Coronary artery (tissue), 2 donors: ENCODE results near the gene C19orf85.
"Not testable (repeated sequence)": the region's sequence is repeated elsewhere in the genome, so short reads cannot be mapped to it uniquely, and the experiment has no call there.

Source experiments
- DNase-seq: peaks from one replicate; pipeline ENCODE4 v3.0.0-alpha.2; 2017; ENCODE audit warnings: low spot score
- H3K27ac ChIP-seq, 2 donors: fragments of 200-600 bp; sonication (generic); one replicate each; pipeline ENCODE4 v1.5.1; 2016 to 2019
- H3K4me3 ChIP-seq: fragments of 200-600 bp; sonication (generic); 2 replicates; pipeline ENCODE4 v1.5.1; 2016; ENCODE audit warnings: mild to moderate bottlenecking, moderate library complexity
- TF ChIP-seq, protein P1 (sequence below): fragments of 200-600 bp; sonication (generic); IDR thresholded peaks from one replicate; pipeline ENCODE4 v1.5.1; 2019; ENCODE audit warnings: antibody characterized with exemption

C19orf85 gene

DNA sequence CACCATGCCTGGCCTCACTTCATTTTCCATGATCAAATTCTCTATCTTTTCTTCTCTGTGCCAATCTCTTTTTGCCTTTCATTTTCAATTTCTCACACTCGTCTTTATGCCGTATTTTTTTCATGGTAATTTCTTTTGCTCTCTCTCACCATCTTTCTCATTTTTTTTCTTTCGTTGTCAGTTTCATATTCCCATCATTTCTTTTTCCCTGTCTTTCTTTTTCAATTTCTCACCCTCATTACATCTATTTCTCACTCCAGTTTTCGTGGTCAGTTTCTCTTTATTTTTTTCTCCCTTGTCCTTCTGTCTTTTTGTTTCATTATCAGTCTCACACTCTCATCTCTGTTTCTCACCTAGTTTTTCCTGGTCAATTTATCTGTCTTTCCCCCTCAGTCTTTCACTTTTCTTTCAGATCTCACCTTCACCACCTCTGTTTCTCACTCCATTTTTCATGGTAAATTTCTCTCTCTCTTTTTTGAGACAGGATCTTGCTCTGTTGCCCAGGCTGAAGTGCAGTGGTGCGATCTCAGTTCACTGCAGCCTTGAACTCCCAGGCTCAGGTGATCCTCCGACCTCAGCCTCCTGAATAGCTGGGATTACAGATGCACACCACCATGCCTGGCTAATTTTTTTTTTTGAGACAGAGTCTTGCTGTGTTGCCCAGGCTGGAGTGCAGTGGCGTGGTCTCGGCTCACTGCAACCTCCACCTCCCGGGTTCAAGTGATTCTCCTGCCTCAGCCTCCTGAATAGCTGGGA is 37.8 kb upstream of the C19orf85 start:
- no peak overlapping the region for H3K4me3 ChIP-seq
- TF ChIP-seq, protein P1, sequence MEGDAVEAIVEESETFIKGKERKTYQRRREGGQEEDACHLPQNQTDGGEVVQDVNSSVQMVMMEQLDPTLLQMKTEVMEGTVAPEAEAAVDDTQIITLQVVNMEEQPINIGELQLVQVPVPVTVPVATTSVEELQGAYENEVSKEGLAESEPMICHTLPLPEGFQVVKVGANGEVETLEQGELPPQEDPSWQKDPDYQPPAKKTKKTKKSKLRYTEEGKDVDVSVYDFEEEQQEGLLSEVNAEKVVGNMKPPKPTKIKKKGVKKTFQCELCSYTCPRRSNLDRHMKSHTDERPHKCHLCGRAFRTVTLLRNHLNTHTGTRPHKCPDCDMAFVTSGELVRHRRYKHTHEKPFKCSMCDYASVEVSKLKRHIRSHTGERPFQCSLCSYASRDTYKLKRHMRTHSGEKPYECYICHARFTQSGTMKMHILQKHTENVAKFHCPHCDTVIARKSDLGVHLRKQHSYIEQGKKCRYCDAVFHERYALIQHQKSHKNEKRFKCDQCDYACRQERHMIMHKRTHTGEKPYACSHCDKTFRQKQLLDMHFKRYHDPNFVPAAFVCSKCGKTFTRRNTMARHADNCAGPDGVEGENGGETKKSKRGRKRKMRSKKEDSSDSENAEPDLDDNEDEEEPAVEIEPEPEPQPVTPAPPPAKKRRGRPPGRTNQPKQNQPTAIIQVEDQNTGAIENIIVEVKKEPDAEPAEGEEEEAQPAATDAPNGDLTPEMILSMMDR, result no peak
- DNase-seq, result no peak
- no peak overlapping the region for H3K27ac ChIP-seq

DNA sequence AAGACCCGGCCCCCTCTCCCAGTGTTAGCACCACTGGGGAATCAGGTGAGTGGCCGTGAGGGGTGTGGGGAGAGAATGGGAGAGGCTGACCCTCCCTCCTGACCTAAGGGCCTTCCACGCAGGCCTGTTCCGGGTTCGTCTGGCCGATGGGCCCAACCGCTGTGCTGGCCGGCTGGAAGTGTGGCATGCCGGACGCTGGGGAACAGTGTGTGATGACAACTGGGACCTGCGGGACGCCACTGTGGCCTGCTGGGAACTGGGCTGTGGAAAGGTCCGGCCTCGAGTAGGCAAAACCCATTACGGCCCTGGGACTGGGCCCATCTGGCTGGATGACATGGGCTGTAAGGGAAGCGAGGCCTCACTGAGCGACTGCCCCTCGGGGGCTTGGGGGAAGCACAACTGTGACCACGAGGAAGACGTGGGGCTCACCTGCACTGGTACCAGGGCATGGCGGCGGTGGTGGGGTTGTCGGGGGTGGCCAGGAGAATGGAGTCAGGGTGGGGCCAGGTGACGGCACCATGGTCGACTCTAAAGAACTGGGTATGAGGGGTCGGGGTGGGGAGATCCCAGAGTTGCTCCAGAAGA is 35.9 kb upstream of the C19orf85 start:
- DNase-seq, result no peak
- H3K27ac ChIP-seq, result no peak overlapping the region
- TF ChIP-seq, protein P1, result no peak
- H3K4me3 ChIP-seq, result no peak overlapping the region

DNA sequence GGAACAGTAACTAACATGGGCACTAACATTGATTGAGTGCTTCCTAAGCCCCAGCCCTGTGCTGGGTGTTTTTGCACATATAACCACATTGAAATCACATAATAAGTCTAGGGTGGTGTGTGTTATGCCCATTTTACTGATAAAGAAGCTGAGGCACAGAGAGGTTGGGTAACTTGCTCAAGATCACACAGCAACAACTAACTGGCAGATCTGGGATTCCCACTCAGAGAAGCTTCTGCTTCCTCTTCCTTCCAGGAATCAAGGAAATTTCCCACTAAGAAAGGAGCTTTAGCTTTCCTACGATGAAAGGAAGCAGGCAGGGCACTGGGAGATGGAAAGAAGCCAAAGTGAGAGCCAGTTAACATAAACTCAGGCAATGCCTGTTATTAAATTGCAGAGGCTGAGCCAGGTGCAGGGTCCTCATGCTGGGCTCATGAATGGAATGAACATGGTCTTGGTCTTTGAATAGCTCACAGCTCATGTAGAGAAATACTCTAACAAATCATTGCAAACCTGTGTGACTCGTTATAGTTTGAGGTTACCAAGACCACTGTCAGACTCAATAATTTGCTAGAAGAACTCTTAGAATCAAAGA is 33.8 kb upstream of the C19orf85 start:
- TF ChIP-seq, protein P1, result no peak
- Histone ChIP-seq H3K27ac (no peak overlapping the region), H3K4me3 (no peak overlapping the region)
- no peak for DNase-seq

DNA sequence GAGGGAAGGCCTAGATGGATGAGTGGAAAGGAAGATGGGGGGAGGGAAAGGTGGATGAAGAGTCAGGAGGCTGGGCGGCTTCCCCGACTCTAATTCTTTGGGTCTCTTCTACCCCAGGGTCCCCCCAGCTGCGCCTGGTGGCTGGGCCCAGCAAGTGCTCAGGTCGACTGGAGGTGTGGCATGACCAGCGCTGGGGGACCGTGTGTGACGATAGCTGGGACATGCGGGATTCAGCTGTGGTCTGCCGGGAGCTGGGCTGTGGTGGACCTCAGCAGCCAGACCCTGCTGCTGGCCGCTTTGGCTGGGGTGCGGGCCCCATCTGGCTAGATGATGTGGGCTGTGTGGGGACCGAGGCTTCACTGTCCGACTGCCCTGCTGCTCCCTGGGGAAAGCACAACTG is 33.2 kb upstream of the C19orf85 start:
- Histone ChIP-seq H3K27ac (no peak overlapping the region), H3K4me3 (no peak overlapping the region)
- TF ChIP-seq, protein P1, result no peak
- DNase-seq, result no peak

DNA sequence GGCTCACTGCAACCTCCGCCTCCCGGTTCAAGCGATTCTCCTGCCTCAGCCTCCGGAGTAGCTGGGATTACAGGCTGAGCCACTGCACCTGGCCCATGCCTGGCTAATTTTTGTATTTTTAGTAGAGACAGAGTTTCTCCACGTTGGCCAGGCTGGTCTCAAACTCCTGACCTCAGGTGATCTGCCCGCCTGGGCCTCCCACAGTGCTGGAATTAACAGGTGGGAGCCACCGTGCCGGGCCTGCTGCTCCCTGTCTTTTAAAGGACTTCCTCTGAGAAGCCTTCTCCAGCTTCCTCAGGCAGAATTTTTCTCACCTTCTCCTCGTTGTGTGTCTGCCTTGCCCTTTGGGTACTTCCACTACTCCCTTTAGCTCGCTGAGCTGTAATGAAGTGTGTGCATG is 32.3 kb upstream of the C19orf85 start:
- DNase-seq, H3K4me3 ChIP-seq, H3K27ac ChIP-seq: not testable (repeated sequence)

DNA sequence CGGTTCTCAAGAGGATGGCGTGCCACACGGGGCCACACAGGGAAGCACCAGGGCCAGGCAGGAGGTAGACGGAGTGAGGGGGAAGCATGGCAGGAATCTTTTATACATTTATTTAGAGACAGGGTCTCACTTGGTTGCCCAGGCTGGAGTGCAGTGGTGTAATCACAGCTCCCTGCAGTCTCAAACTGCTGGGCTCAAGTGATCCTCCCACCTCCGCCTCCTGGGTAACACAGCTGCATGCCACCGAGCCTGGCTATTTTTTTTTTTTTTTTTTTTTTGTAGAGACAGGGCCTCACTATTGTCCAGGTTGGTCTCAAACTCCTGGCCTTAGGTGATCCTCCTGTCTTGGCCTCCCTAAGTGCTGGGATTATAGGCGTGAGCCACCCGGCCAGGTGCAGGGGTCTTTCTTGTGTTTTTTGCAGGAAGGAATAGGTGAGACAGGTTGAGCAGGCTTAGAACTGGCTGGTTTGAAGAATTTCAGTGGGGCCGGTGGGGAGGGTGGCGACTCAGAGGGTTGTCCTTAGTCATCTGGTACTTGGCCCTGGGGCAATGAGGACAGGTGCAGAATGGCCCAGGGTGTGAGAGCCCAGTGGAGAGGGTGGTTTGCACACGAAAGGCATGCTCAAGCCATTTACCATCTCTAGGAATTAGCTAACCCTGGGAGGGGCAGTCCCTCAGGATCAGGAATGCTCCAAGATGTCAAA is 31.2 kb upstream of the C19orf85 start:
- Histone ChIP-seq H3K4me3 (no peak overlapping the region), H3K27ac (no peak overlapping the region)
- TF ChIP-seq, protein P1, result no peak
- DNase-seq, result peak; percentile 62

DNA sequence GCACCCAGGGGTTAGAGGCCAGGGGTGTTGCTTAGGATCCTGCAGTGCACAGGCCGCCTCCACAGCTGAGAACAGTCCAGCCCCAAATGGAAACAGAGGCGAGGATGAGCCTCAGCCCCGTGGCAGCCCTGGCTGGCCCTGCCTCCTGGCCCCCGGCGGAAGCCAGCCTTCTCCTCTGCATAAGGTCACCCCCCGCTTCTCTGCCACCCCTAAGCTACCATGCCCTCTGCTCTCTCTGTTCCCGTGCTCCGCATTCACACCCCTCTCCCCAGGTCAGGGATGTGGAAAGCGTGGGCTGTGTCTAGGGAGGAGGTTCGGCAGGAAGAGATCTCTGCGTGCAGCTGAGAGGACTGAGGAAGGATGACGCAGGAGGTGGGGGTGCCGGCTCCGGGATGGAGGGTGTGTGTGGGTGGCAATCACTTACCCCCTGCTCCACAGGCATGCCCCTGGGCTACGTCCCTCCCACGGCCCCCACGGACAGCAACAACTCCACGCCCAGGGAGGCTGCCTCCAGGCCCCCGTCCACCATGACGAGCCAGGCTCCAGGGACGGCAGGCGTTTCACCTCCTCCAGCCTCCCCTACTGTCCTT is 29.7 kb upstream of the C19orf85 start:
- Histone ChIP-seq H3K27ac (peak overlapping the region; percentile 58 to 85), H3K4me3 (peak overlapping the region; percentile 58)
- DNase-seq, result no peak
- TF ChIP-seq, protein P1, result no peak
